ENCODE measurements around the gene FXN.
"Not testable (repeated sequence)": the region's sequence is repeated elsewhere in the genome, so short reads cannot be mapped to it uniquely, and the experiment has no call there.

The FXN gene

DNA sequence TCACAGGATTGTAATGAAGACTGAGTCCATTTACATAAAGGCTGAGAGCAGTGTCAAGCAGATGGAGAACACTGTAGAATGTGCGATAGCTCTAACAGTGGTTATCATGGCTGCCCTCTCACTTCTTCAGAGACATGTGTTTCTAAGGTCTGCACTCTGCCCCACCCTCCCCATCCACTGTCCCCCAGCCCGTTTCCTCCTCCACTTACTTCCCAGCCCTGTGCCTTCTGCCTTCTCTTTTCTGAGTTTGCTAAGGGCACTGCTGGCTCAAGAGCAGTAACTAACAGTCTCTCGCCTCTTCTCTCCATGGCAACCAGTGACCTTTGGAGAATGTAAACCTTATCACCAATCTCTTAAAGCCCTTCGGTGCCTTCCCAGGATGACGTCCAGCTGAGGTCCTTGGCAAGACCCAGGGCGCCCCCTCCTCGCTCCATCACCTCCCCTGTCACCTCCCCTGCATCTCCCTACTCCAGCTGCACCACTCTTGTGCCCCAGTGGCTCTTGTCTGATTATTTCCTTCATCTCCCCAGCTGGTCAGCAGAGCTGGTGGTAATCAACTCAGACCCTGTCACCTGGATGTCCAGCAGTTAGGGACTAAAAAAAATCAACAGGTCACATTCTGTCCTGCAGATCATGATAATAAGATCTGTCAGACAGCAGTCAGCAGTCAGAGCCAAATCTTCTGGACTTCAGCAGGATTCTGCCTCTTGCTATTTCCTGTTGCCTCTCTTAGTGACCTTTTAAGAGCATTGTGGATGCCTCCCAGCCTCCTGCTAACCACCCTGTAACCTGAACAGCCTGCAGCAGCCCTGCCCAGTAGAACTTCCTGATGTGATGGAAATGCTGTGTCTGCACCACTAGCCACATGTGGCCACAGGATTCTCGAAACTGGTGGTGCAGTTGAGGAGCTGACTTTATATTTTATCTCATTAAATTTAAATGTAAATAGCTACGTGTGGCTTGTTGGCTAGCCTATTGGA lies 9.0 kb downstream of the FXN start:
- CTCF ChIA-PET: interaction anchor here (1.6 to 24.9 kb wide), 5 partner anchors 9 to 179 kb away, joined by 5 to 511 read pairs (median 28); partner anchors contain the start of gene FXN
- POLR2A ChIA-PET: no interaction called here
- no peak overlapping the region for H3K4me3 ChIP-seq (ENCODE audit: low read depth, low read length)
- DNase-seq (ENCODE audit: low read depth, low spot score): no peak
- TF ChIP-seq, protein P1, sequence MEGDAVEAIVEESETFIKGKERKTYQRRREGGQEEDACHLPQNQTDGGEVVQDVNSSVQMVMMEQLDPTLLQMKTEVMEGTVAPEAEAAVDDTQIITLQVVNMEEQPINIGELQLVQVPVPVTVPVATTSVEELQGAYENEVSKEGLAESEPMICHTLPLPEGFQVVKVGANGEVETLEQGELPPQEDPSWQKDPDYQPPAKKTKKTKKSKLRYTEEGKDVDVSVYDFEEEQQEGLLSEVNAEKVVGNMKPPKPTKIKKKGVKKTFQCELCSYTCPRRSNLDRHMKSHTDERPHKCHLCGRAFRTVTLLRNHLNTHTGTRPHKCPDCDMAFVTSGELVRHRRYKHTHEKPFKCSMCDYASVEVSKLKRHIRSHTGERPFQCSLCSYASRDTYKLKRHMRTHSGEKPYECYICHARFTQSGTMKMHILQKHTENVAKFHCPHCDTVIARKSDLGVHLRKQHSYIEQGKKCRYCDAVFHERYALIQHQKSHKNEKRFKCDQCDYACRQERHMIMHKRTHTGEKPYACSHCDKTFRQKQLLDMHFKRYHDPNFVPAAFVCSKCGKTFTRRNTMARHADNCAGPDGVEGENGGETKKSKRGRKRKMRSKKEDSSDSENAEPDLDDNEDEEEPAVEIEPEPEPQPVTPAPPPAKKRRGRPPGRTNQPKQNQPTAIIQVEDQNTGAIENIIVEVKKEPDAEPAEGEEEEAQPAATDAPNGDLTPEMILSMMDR (IDR thresholded peaks at IDR 0.05; ENCODE audit: insufficient read depth, low read length, missing control alignments): no peak

DNA sequence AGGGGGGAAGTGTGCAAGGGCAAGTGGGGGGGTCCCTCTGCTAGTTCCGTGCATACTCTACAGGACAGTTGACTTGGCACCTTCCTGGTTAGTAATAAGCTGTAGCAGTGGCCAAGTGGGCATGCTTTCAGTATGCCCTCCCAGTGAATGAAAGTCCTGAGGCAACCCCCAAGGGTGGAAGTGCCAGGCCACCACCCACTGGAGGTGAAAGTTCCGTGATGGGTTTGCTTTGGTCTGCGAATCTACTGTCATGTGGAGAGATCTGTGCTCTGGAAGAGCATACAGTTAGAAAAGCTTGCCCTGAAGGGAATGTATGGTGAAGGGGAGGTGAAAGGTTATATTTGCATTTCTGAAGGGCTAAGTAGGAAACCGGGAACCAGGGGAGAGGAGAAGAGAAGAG lies 10.3 kb downstream of the FXN start:
- DNase-seq (ENCODE audit: low read depth, low spot score): no peak
- ChIA-PET CTCF (interaction anchor here (1.6 to 24.9 kb wide), 4 partner anchors 8 to 178 kb away, joined by 8 to 511 read pairs (median 32); partner anchors contain the start of gene FXN), POLR2A (no interaction called here)
- TF ChIP-seq, protein P1 (IDR thresholded peaks at IDR 0.05; ENCODE audit: insufficient read depth, low read length, missing control alignments): no peak
- H3K4me3 ChIP-seq (ENCODE audit: low read depth, low read length): no peak overlapping the region

DNA sequence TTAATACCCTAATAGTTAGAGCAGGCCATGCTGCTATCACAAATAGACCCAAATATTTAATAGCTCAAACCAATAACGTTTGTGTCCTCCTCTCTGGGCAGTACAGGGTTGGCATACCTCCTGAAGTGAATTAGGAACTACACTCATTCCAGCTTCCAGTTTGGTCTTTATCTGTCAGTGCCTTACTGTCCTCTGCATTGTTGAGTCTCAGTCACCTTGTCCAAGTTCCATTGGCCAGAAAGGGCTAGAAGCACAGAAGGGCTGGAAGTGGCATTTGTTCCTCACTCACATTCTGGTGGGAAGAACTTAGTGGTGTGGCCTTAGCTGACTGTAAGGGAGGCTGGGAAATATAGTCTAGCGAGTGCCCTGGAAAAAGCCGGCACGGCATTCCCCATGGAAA lies 11.2 kb downstream of the FXN start:
- ChIA-PET CTCF (interaction anchor here (5.1 to 24.9 kb wide), 3 partner anchors 7 to 146 kb away, joined by 28 to 511 read pairs (median 35); partner anchors contain the start of gene FXN), POLR2A (no interaction called here)
- DNase-seq (ENCODE audit: low read depth, low spot score): no peak
- no peak overlapping the region for H3K4me3 ChIP-seq (ENCODE audit: low read depth, low read length)
- TF ChIP-seq, protein P1 (IDR thresholded peaks at IDR 0.05; ENCODE audit: insufficient read depth, low read length, missing control alignments): no peak

DNA sequence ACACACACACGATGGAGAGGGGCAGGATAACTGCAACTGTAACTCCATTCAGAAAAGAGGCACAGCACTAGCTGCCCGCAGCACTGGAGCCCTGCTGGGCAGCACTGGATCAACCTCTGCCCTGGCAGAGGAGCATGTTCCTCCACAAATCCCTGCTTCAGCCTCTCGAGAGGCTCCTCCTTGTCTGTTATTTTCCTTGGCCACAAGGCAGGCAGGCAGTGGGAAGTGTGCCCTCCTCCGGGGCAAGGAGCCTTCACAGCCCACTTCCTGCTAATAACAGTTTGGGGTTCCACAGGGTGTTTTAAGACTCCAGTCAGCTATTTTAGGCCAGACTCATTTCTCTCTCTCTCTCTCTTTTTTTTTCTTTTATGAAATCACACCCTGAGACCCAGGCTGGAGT lies 11.8 kb downstream of the FXN start:
- no peak for DNase-seq (ENCODE audit: low read depth, low spot score)
- TF ChIP-seq, protein P1 (IDR thresholded peaks at IDR 0.05; ENCODE audit: insufficient read depth, low read length, missing control alignments): no peak
- ChIA-PET CTCF (interaction anchor here (1.2 to 24.9 kb wide), 5 partner anchors 7 to 146 kb away, joined by 4 to 511 read pairs (median 28); partner anchors contain the start of gene FXN), POLR2A (no interaction called here)
- H3K4me3 ChIP-seq (ENCODE audit: low read depth, low read length): no peak overlapping the region

DNA sequence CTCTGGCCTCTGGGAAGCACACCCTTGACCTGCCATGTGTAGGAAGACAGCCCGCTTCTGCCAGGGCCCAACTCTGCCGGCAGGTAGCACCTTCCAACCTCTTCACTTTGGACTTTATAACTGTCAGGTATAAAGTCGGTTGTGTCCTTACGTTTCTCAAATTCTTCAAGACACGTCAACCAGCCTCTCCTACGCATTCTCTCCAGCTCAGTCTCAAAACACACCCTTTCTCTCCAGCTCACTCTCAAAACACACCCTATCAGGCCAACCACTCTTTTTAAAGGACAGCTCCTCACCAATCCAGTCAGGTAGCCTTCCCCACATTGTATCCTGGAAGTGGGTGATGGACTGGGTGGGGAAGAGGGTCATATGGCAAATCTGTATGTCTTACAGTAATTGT lies 13.5 kb downstream of the FXN start:
- H3K4me3 ChIP-seq (ENCODE audit: low read depth, low read length): no peak overlapping the region
- ChIA-PET POLR2A (no interaction called here), CTCF (interaction anchor here (0.7 to 24.9 kb wide), 8 partner anchors 8 to 481 kb away, joined by 3 to 511 read pairs (median 3); partner anchors contain the start of gene FXN)

GRCh38 chr9:69050936-69051335 lies 15.4 kb downstream of the FXN start:
- DNase-seq (ENCODE audit: low read depth, low spot score); H3K4me3 ChIP-seq (ENCODE audit: low read depth, low read length); POLR2A ChIA-PET: not testable (repeated sequence)
- CTCF ChIA-PET: interaction anchor here (1.3 to 24.9 kb wide), 3 partner anchors 9 to 150 kb away, joined by 3 to 511 read pairs (median 4); no protein-coding TSS in a partner anchor

More for the DNA sequence above, 13.5 kb downstream of the FXN start:
- TF ChIP-seq, protein P1 (IDR thresholded peaks at IDR 0.05; ENCODE audit: insufficient read depth, low read length, missing control alignments): no peak
- no peak for DNase-seq (ENCODE audit: low read depth, low spot score)
